ENCODE results near the gene HSPA12B.

The HSPA12B gene

GRCh38 chr20:3728354-3728753 lies 4.1 kb upstream of the HSPA12B start:
- DNase-seq, result no peak

GRCh38 chr20:3728876-3729275 lies 3.6 kb upstream of the HSPA12B start:
- DNase-seq, result no peak

GRCh38 chr20:3729378-3729777 lies 3.1 kb upstream of the HSPA12B start:
- DNase-seq, result no peak

- no peak for DNase-seq
Observed at GRCh38 chr20:3729811-3730540, 2.5 kb upstream of the HSPA12B start.

- no peak for DNase-seq
Observed at GRCh38 chr20:3730803-3731672, 1.4 kb upstream of the HSPA12B start.

- DNase-seq, result no peak
Observed at GRCh38 chr20:3731944-3732326, 550 bp upstream of the HSPA12B start.

- DNase-seq, result no peak
Observed at GRCh38 chr20:3733119-3733995, 872 bp downstream of the HSPA12B start.

GRCh38 chr20:3734111-3734843 lies 1.8 kb downstream of the HSPA12B start:
- DNase-seq, result no peak

GRCh38 chr20:3735768-3736167 lies 3.3 kb downstream of the HSPA12B start:
- no peak for DNase-seq

GRCh38 chr20:3738111-3739053 lies 5.9 kb downstream of the HSPA12B start:
- no peak for DNase-seq

GRCh38 chr20:3739054-3739925 lies 6.8 kb downstream of the HSPA12B start:
- no peak for DNase-seq

GRCh38 chr20:3739926-3740451 lies 7.5 kb downstream of the HSPA12B start:
- no peak for DNase-seq

- no peak for DNase-seq
Observed at GRCh38 chr20:3740615-3741301, 8.3 kb downstream of the HSPA12B start.

- no peak for DNase-seq
Observed at GRCh38 chr20:3741836-3742458, 9.5 kb downstream of the HSPA12B start.

- no peak for DNase-seq
Observed at GRCh38 chr20:3743251-3743650, 10.8 kb downstream of the HSPA12B start.

GRCh38 chr20:3744037-3744436 lies 11.6 kb downstream of the HSPA12B start:
- no peak for DNase-seq

Measured in anterior cingulate cortex (tissue), 58 donors.